ENCODE results near the gene SLC2A5.

Gene SLC2A5

GRCh38 chr1:9088807-9089206, 19.4 kb upstream of the SLC2A5 start:
- no peak for DNase-seq (ENCODE audit: low read depth in 2 of 2)

GRCh38 chr1:9087411-9088125, 18.1 kb upstream of the SLC2A5 start:
- DNase-seq (ENCODE audit: low read depth in 2 of 2), result no peak

GRCh38 chr1:9086796-9087195, 17.4 kb upstream of the SLC2A5 start:
- no peak for DNase-seq (ENCODE audit: low read depth in 2 of 2)

- DNase-seq (ENCODE audit: low read depth in 2 of 2), result no peak
These were observed 16.6 kb upstream of the SLC2A5 start for GRCh38 chr1:9086045-9086444.

GRCh38 chr1:9085306-9085940, 16.0 kb upstream of the SLC2A5 start:
- DNase-seq (ENCODE audit: low read depth in 2 of 2), result no peak

GRCh38 chr1:9084906-9085305, 15.5 kb upstream of the SLC2A5 start:
- DNase-seq (ENCODE audit: low read depth in 2 of 2), result no peak

GRCh38 chr1:9081473-9081872, 12.0 kb upstream of the SLC2A5 start:
- DNase-seq (ENCODE audit: low read depth in 2 of 2), result no peak

- DNase-seq (ENCODE audit: low read depth in 2 of 2), result no peak
These were observed 11.4 kb upstream of the SLC2A5 start for GRCh38 chr1:9080705-9081291.

GRCh38 chr1:9079988-9080704, 10.7 kb upstream of the SLC2A5 start:
- DNase-seq (ENCODE audit: low read depth in 2 of 2), result no peak

GRCh38 chr1:9078752-9079500, 9.5 kb upstream of the SLC2A5 start:
- no peak for DNase-seq (ENCODE audit: low read depth in 2 of 2)

GRCh38 chr1:9078015-9078751, 8.7 kb upstream of the SLC2A5 start:
- no peak for DNase-seq (ENCODE audit: low read depth in 2 of 2)

- no peak for DNase-seq (ENCODE audit: low read depth in 2 of 2)
These were observed 5.6 kb upstream of the SLC2A5 start for GRCh38 chr1:9075022-9075421.

- DNase-seq (ENCODE audit: low read depth in 2 of 2), result no peak
These were observed 3.7 kb upstream of the SLC2A5 start for GRCh38 chr1:9073143-9073542.

GRCh38 chr1:9071554-9072235, 2.3 kb upstream of the SLC2A5 start:
- no peak for DNase-seq (ENCODE audit: low read depth in 2 of 2)

GRCh38 chr1:9070486-9070885, 1.1 kb upstream of the SLC2A5 start:
- DNase-seq (ENCODE audit: low read depth in 2 of 2), result no peak

GRCh38 chr1:9068981-9069325, 482 bp downstream of the SLC2A5 start:
- no peak for DNase-seq (ENCODE audit: low read depth in 2 of 2)

GRCh38 chr1:9066945-9067807, 2.3 kb downstream of the SLC2A5 start:
- no peak for DNase-seq (ENCODE audit: low read depth in 2 of 2)

GRCh38 chr1:9065213-9065751, 4.2 kb downstream of the SLC2A5 start:
- DNase-seq (ENCODE audit: low read depth in 2 of 2), result no peak

GRCh38 chr1:9062846-9063245, 6.6 kb downstream of the SLC2A5 start:
- no peak for DNase-seq (ENCODE audit: low read depth in 2 of 2)
